Lower lobe of right lung (tissue), 2 donors: Measurements from ENCODE around the gene ESPL1. TPM values are rescaled to one million over a fixed set of nuclear protein-coding genes. Genes with fewer than 3 reads are reported as not detected.

Experiments used
- ATAC-seq, 2 donors: fragments of 200-7000 bp; cut with Tn5 transposase; one replicate each; pipeline ENCODE4 v1.9.1; 2020 to 2022; ENCODE audit warnings: mild to moderate bottlenecking in 2 of 2, moderate library complexity in 2 of 2
- DNase-seq: peaks from one replicate; pipeline ENCODE4 v3.0.0-alpha.2; 2020
- H3K27ac ChIP-seq: fragments of 200-600 bp; one replicate; pipeline ENCODE4 v1.8.0; 2022
- H3K27me3 ChIP-seq: fragments of 200-600 bp; one replicate; pipeline ENCODE4 v1.8.0; 2022; ENCODE audit warnings: low read depth
- H3K36me3 ChIP-seq: fragments of 200-600 bp; one replicate; pipeline ENCODE4 v1.8.0; 2022; ENCODE audit warnings: mild to moderate bottlenecking
- H3K4me1 ChIP-seq: fragments of 200-600 bp; one replicate; pipeline ENCODE4 v1.8.0; 2022
- H3K4me3 ChIP-seq: fragments of 200-600 bp; one replicate; pipeline ENCODE4 v1.8.0; 2022; ENCODE audit warnings: mild to moderate bottlenecking
- H3K9me3 ChIP-seq: fragments of 200-600 bp; one replicate; pipeline ENCODE4 v1.8.0; 2022
- CTCF ChIP-seq: fragments of 200-600 bp; IDR thresholded peaks from one replicate; pipeline ENCODE4 v1.8.0; 2022; ENCODE audit warnings: antibody characterized with exemption, mild to moderate bottlenecking
- intact Hi-C: fragments of 100-400 bp; cut with DNase I; formaldehyde crosslinking; loops from one replicate; pipeline ENCODE4 v1.11.0; 2022
- long read RNA-seq: library from polyadenylated mRNA; unstranded; transcript quantifications from one replicate; pipeline ENCODE4 v2.0.0, GENCODE V29; 2021
- total RNA-seq: library from RNA; stranded (reverse); fragmentation: NEBNext Ultra II Directional; extraction: Animal tissue kit (Norgen Biotek cat#: 25700); gene quantifications from one replicate; pipeline ENCODE4 v1.2.1, GENCODE V29; 2021
- donor health status: DM: no; HTN: yes; CAD: no; lungs with severe emphysema.

ESPL1 gene
- total RNA-seq, result 2.2 TPM
- long read RNA-seq, partial matches to known transcripts, result 3 of 3 reads
- long read RNA-seq, other reads (novel, unspliced or antisense), result 0 of 3 reads

- Histone ChIP-seq H3K36me3 (no peaks in the 10 kb centered on the region), H3K9me3 (no peaks in the 10 kb centered on the region), H3K27ac (peak within 1 kb of the TSS; percentile 46), H3K27me3 (no peaks in the 10 kb centered on the region), H3K4me3 (peak within 1 kb of the TSS; percentile 72), H3K4me1 (peaks cover 8% of the 10 kb centered on the region)
- DNase-seq (peak; percentile 80), ATAC-seq (peak; percentile 92 to 96)
- intact Hi-C loops, result no loop called here
- TF ChIP-seq CTCF, result peak; percentile 47
These were observed at the start of gene ESPL1 for GRCh38 chr12:53267999-53268629. Gene ESPL1 (plus strand): TSS chr12:53268299. CDS start chr12:53268767, 468 bp downstream.

- Histone ChIP-seq H3K9me3 (no peaks in the 10 kb centered on the region), H3K4me1 (peaks cover 78% of the 10 kb centered on the region), H3K4me3 (peak overlapping the region; percentile 77), H3K27ac (peak overlapping the region; percentile 95), H3K27me3 (no peaks in the 10 kb centered on the region), H3K36me3 (peaks cover 19% of the 10 kb centered on the region)
- TF ChIP-seq CTCF, result no peak
- DNase-seq, result peak; percentile 38
- intact Hi-C loops, result no loop called here
- ATAC-seq, result no peak
These were observed 49.4 kb upstream of the ESPL1 start for GRCh38 chr12:53218551-53219291.

GRCh38 chr12:53219292-53219955, 48.7 kb upstream of the ESPL1 start:
- Histone ChIP-seq H3K4me1 (peaks cover 78% of the 10 kb centered on the region), H3K27me3 (no peaks in the 10 kb centered on the region), H3K36me3 (peaks cover 12% of the 10 kb centered on the region), H3K9me3 (no peaks in the 10 kb centered on the region), H3K27ac (peak overlapping the region; percentile 95), H3K4me3 (peak overlapping the region; percentile 77)
- no peak for ATAC-seq
- TF ChIP-seq CTCF, result no peak
- intact Hi-C loops, result no loop called here
- DNase-seq, result peak; percentile 60

GRCh38 chr12:53219956-53220693, 48.0 kb upstream of the ESPL1 start:
- DNase-seq (peak; percentile 88), ATAC-seq (peak; percentile 15 to 34)
- intact Hi-C loops, result no loop called here

More at GRCh38 chr12:53219956-53220693, 48.0 kb upstream of the ESPL1 start:
- H3K9me3 ChIP-seq, result no peaks in the 10 kb centered on the region
- no peak for TF ChIP-seq CTCF
- peaks cover 5% of the 10 kb centered on the region for H3K36me3 ChIP-seq
- H3K27me3 ChIP-seq, result no peaks in the 10 kb centered on the region
- H3K27ac ChIP-seq, result peak overlapping the region; percentile 95
- peaks cover 78% of the 10 kb centered on the region for H3K4me1 ChIP-seq
- H3K4me3 ChIP-seq, result peak overlapping the region; percentile 77
